HG02623 (cell line): ENCODE results near the gene CIB4.

ENCODE experiments used
- ATAC-seq: cut with Tn5 transposase; IDR thresholded peaks from one replicate; pipeline ENCODE4 v1.9.1; 2021; ENCODE audit warnings: moderate library complexity; ENCODE audit not compliant: unreplicated experiment

The CIB4 gene

GRCh38 chr2:26640781-26641564 is at the start of gene CIB4:
Gene CIB4 (minus strand): TSS chr2:26641366. CDS start chr2:26641314, 52 bp downstream.
- ATAC-seq: no peak

GRCh38 chr2:26687801-26688200 is 46.6 kb upstream of the CIB4 start:
- ATAC-seq: no peak

GRCh38 chr2:26687328-26687727 is 46.2 kb upstream of the CIB4 start:
- no peak for ATAC-seq

GRCh38 chr2:26685989-26686839 is 45.0 kb upstream of the CIB4 start:
- ATAC-seq: no peak

- ATAC-seq: no peak
Observed at GRCh38 chr2:26685341-26685740, 44.2 kb upstream of the CIB4 start.

GRCh38 chr2:26683583-26683982 is 42.4 kb upstream of the CIB4 start:
- ATAC-seq: no peak

- no peak for ATAC-seq
Observed at GRCh38 chr2:26682155-26682554, 41.0 kb upstream of the CIB4 start.

GRCh38 chr2:26681656-26682055 is 40.5 kb upstream of the CIB4 start:
- ATAC-seq: no peak

GRCh38 chr2:26679867-26680266 is 38.7 kb upstream of the CIB4 start:
- ATAC-seq: no peak

GRCh38 chr2:26678035-26678434 is 36.9 kb upstream of the CIB4 start:
- ATAC-seq: no peak

- ATAC-seq: no peak
Observed at GRCh38 chr2:26675651-26676255, 34.6 kb upstream of the CIB4 start.

- no peak for ATAC-seq
Observed at GRCh38 chr2:26674771-26675170, 33.6 kb upstream of the CIB4 start.

GRCh38 chr2:26674002-26674751 is 33.0 kb upstream of the CIB4 start:
- ATAC-seq: no peak

GRCh38 chr2:26672818-26673393 is 31.7 kb upstream of the CIB4 start:
- ATAC-seq: no peak

- ATAC-seq: no peak
Observed at GRCh38 chr2:26672112-26672817, 31.1 kb upstream of the CIB4 start.

GRCh38 chr2:26671691-26672090 is 30.5 kb upstream of the CIB4 start:
- no peak for ATAC-seq

GRCh38 chr2:26670931-26671460 is 29.8 kb upstream of the CIB4 start:
- no peak for ATAC-seq

- no peak for ATAC-seq
Observed at GRCh38 chr2:26670171-26670570, 29.0 kb upstream of the CIB4 start.

GRCh38 chr2:26668856-26669750 is 27.9 kb upstream of the CIB4 start:
- ATAC-seq: no peak
